HEK293 (cell line): ENCODE measurements around the gene FXYD3.

ENCODE experiments used
- BCL6B ChIP-seq: fragments of 450-650 bp; formaldehyde crosslinking; IDR thresholded peaks from 2 replicates; pipeline ENCODE4 v1.5.1; 2017; ENCODE audit warnings: missing biosample characterization, missing genetic modification characterization
- GLI2 ChIP-seq: fragments of 450-650 bp; formaldehyde crosslinking; IDR thresholded peaks from 2 replicates; pipeline ENCODE4; 2017; ENCODE audit warnings: missing biosample characterization, missing genetic modification characterization, low read depth, borderline replicate concordance
- GLIS1 ChIP-seq: fragments of 450-650 bp; formaldehyde crosslinking; IDR thresholded peaks from 2 replicates; pipeline ENCODE4 v1.5.1; 2016; ENCODE audit warnings: missing biosample characterization, missing genetic modification characterization
- MYNN ChIP-seq: fragments of 450-650 bp; formaldehyde crosslinking; IDR thresholded peaks from 2 replicates; pipeline ENCODE4 v1.5.1; 2016; ENCODE audit warnings: missing biosample characterization, missing genetic modification characterization, borderline replicate concordance
- SALL2 ChIP-seq: fragments of 450-650 bp; formaldehyde crosslinking; IDR thresholded peaks from 2 replicates; pipeline ENCODE4 v1.5.0; 2017; ENCODE audit warnings: missing biosample characterization, mild to moderate bottlenecking, missing genetic modification characterization, borderline replicate concordance
- WT1 ChIP-seq: fragments of 450-650 bp; formaldehyde crosslinking; IDR thresholded peaks from 2 replicates; pipeline ENCODE4 v1.5.1; 2016; ENCODE audit warnings: missing biosample characterization, missing genetic modification characterization
- ZBTB20 ChIP-seq: fragments of 450-650 bp; formaldehyde crosslinking; IDR thresholded peaks from 2 replicates; pipeline ENCODE4 v1.5.1; 2016; ENCODE audit warnings: missing biosample characterization, missing genetic modification characterization
- ZIC2 ChIP-seq: fragments of 450-650 bp; formaldehyde crosslinking; IDR thresholded peaks from 2 replicates; pipeline ENCODE4 v1.5.1; 2016; ENCODE audit warnings: missing biosample characterization, missing genetic modification characterization
- ZNF133 ChIP-seq: fragments of 450-650 bp; formaldehyde crosslinking; IDR thresholded peaks from 2 replicates; pipeline ENCODE4 v1.5.1; 2016; ENCODE audit warnings: missing biosample characterization, missing genetic modification characterization
- ZNF146 ChIP-seq: fragments of 450-650 bp; formaldehyde crosslinking; IDR thresholded peaks from 2 replicates; pipeline ENCODE4 v1.5.1; 2016; ENCODE audit warnings: missing biosample characterization, missing genetic modification characterization
- ZNF155 ChIP-seq: fragments of 450-650 bp; formaldehyde crosslinking; IDR thresholded peaks from 2 replicates; pipeline ENCODE4 v1.5.1; 2016; ENCODE audit warnings: missing biosample characterization, missing genetic modification characterization
- ZNF211 ChIP-seq: fragments of 450-650 bp; formaldehyde crosslinking; IDR thresholded peaks from 2 replicates; pipeline ENCODE4 v1.5.1; 2016; ENCODE audit warnings: low read depth, missing biosample characterization, missing genetic modification characterization
- ZNF292 ChIP-seq: fragments of 450-650 bp; formaldehyde crosslinking; IDR thresholded peaks from 2 replicates; pipeline ENCODE4 v1.5.1; 2016; ENCODE audit warnings: low read depth, missing biosample characterization, missing genetic modification characterization, borderline replicate concordance
- ZNF341 ChIP-seq: fragments of 450-650 bp; formaldehyde crosslinking; IDR thresholded peaks from 2 replicates; pipeline ENCODE4; 2016; ENCODE audit warnings: low read depth, missing biosample characterization, missing genetic modification characterization
- ZNF510 ChIP-seq: fragments of 450-650 bp; formaldehyde crosslinking; IDR thresholded peaks from 2 replicates; pipeline ENCODE4 v1.5.1; 2018; ENCODE audit warnings: mild to moderate bottlenecking, missing genetic modification characterization, missing biosample characterization; ENCODE audit not compliant: insufficient replicate concordance
- ZNF529 ChIP-seq: fragments of 450-650 bp; formaldehyde crosslinking; IDR thresholded peaks from 2 replicates; pipeline ENCODE4 v1.5.1; 2017; ENCODE audit warnings: missing genetic modification characterization, missing biosample characterization; ENCODE audit not compliant: insufficient replicate concordance
- ZNF600 ChIP-seq: fragments of 450-650 bp; formaldehyde crosslinking; IDR thresholded peaks from 2 replicates; pipeline ENCODE4 v1.5.1; 2016; ENCODE audit warnings: missing biosample characterization, missing genetic modification characterization
- ZNF791 ChIP-seq: fragments of 450-650 bp; formaldehyde crosslinking; IDR thresholded peaks from 2 replicates; pipeline ENCODE4 v1.5.1; 2016; ENCODE audit warnings: missing biosample characterization, missing genetic modification characterization
- ZNF792 ChIP-seq: fragments of 450-650 bp; formaldehyde crosslinking; IDR thresholded peaks from 2 replicates; pipeline ENCODE4 v1.5.1; 2016; ENCODE audit warnings: missing biosample characterization, missing genetic modification characterization
- TF ChIP-seq, protein P1 (sequence below): fragments of 450-650 bp; formaldehyde crosslinking; IDR thresholded peaks from 2 replicates; pipeline ENCODE4 v1.5.1; 2017; ENCODE audit warnings: missing biosample characterization, missing genetic modification characterization
- TF ChIP-seq, protein P2 (sequence below): fragments of 450-650 bp; formaldehyde crosslinking; IDR thresholded peaks from 2 replicates; pipeline ENCODE4 v1.5.0; 2017; ENCODE audit warnings: missing biosample characterization, missing genetic modification characterization, borderline replicate concordance
- TF ChIP-seq, protein P3 (sequence below): fragments of 450-650 bp; formaldehyde crosslinking; IDR thresholded peaks from 2 replicates; pipeline ENCODE4 v1.5.1; 2016; ENCODE audit warnings: missing biosample characterization, missing genetic modification characterization
- TF ChIP-seq, protein P4 (sequence below): fragments of 450-650 bp; formaldehyde crosslinking; IDR thresholded peaks from 2 replicates; pipeline ENCODE4 v1.5.1; 2016; ENCODE audit warnings: missing biosample characterization, missing genetic modification characterization, borderline replicate concordance
- TF ChIP-seq, protein P5 (sequence below): fragments of 450-650 bp; formaldehyde crosslinking; IDR thresholded peaks from 2 replicates; pipeline ENCODE4 v1.5.1; 2016; ENCODE audit warnings: missing biosample characterization, missing genetic modification characterization

Gene FXYD3

GRCh38 chr19:35124098-35125060 is 8.8 kb downstream of the FXYD3 start (continued):
- TF ChIP-seq, protein P1, sequence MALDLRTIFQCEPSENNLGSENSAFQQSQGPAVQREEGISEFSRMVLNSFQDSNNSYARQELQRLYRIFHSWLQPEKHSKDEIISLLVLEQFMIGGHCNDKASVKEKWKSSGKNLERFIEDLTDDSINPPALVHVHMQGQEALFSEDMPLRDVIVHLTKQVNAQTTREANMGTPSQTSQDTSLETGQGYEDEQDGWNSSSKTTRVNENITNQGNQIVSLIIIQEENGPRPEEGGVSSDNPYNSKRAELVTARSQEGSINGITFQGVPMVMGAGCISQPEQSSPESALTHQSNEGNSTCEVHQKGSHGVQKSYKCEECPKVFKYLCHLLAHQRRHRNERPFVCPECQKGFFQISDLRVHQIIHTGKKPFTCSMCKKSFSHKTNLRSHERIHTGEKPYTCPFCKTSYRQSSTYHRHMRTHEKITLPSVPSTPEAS, result no peak
- TF ChIP-seq, protein P2, sequence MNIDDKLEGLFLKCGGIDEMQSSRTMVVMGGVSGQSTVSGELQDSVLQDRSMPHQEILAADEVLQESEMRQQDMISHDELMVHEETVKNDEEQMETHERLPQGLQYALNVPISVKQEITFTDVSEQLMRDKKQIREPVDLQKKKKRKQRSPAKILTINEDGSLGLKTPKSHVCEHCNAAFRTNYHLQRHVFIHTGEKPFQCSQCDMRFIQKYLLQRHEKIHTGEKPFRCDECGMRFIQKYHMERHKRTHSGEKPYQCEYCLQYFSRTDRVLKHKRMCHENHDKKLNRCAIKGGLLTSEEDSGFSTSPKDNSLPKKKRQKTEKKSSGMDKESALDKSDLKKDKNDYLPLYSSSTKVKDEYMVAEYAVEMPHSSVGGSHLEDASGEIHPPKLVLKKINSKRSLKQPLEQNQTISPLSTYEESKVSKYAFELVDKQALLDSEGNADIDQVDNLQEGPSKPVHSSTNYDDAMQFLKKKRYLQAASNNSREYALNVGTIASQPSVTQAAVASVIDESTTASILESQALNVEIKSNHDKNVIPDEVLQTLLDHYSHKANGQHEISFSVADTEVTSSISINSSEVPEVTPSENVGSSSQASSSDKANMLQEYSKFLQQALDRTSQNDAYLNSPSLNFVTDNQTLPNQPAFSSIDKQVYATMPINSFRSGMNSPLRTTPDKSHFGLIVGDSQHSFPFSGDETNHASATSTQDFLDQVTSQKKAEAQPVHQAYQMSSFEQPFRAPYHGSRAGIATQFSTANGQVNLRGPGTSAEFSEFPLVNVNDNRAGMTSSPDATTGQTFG, result no peak
- no peak for TF ChIP-seq ZNF510
- no peak for TF ChIP-seq ZNF211 (tag by site-specific recombination)
- no peak for TF ChIP-seq ZNF529 (tag by site-specific recombination)
- TF ChIP-seq BCL6B (tag by site-specific recombination), result peak; percentile 18; the same call in 1 of the 2 replicates
- no peak for TF ChIP-seq ZNF791
- TF ChIP-seq ZNF792 (tag by site-specific recombination), result peak; percentile 50; the same call in 1 of the 2 replicates
- TF ChIP-seq ZNF146 (tag by site-specific recombination), result no peak
- no peak for TF ChIP-seq ZNF155 (tag by site-specific recombination)
- TF ChIP-seq ZNF341 (tag by site-specific recombination), result peak; percentile 93
- TF ChIP-seq ZIC2 (tag by site-specific recombination), result peak; percentile 88
- TF ChIP-seq SALL2 (tag by site-specific recombination), result no peak
- no peak for TF ChIP-seq ZBTB20 (tag by site-specific recombination)
- peak; percentile 67 for TF ChIP-seq GLIS1 (tag by site-specific recombination)
- TF ChIP-seq, protein P3, sequence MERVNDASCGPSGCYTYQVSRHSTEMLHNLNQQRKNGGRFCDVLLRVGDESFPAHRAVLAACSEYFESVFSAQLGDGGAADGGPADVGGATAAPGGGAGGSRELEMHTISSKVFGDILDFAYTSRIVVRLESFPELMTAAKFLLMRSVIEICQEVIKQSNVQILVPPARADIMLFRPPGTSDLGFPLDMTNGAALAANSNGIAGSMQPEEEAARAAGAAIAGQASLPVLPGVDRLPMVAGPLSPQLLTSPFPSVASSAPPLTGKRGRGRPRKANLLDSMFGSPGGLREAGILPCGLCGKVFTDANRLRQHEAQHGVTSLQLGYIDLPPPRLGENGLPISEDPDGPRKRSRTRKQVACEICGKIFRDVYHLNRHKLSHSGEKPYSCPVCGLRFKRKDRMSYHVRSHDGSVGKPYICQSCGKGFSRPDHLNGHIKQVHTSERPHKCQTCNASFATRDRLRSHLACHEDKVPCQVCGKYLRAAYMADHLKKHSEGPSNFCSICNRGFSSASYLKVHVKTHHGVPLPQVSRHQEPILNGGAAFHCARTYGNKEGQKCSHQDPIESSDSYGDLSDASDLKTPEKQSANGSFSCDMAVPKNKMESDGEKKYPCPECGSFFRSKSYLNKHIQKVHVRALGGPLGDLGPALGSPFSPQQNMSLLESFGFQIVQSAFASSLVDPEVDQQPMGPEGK (tag by site-specific recombination), result peak; percentile 89
- no peak for TF ChIP-seq ZNF292
- TF ChIP-seq MYNN (tag by site-specific recombination), result no peak
- TF ChIP-seq, protein P4, sequence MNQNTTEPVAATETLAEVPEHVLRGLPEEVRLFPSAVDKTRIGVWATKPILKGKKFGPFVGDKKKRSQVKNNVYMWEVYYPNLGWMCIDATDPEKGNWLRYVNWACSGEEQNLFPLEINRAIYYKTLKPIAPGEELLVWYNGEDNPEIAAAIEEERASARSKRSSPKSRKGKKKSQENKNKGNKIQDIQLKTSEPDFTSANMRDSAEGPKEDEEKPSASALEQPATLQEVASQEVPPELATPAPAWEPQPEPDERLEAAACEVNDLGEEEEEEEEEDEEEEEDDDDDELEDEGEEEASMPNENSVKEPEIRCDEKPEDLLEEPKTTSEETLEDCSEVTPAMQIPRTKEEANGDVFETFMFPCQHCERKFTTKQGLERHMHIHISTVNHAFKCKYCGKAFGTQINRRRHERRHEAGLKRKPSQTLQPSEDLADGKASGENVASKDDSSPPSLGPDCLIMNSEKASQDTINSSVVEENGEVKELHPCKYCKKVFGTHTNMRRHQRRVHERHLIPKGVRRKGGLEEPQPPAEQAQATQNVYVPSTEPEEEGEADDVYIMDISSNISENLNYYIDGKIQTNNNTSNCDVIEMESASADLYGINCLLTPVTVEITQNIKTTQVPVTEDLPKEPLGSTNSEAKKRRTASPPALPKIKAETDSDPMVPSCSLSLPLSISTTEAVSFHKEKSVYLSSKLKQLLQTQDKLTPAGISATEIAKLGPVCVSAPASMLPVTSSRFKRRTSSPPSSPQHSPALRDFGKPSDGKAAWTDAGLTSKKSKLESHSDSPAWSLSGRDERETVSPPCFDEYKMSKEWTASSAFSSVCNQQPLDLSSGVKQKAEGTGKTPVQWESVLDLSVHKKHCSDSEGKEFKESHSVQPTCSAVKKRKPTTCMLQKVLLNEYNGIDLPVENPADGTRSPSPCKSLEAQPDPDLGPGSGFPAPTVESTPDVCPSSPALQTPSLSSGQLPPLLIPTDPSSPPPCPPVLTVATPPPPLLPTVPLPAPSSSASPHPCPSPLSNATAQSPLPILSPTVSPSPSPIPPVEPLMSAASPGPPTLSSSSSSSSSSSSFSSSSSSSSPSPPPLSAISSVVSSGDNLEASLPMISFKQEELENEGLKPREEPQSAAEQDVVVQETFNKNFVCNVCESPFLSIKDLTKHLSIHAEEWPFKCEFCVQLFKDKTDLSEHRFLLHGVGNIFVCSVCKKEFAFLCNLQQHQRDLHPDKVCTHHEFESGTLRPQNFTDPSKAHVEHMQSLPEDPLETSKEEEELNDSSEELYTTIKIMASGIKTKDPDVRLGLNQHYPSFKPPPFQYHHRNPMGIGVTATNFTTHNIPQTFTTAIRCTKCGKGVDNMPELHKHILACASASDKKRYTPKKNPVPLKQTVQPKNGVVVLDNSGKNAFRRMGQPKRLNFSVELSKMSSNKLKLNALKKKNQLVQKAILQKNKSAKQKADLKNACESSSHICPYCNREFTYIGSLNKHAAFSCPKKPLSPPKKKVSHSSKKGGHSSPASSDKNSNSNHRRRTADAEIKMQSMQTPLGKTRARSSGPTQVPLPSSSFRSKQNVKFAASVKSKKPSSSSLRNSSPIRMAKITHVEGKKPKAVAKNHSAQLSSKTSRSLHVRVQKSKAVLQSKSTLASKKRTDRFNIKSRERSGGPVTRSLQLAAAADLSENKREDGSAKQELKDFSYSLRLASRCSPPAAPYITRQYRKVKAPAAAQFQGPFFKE (tag by site-specific recombination), result peak; percentile 90; the same call in 1 of the 2 replicates
- peak; percentile 52; the same call in 1 of the 2 replicates for TF ChIP-seq ZNF133 (tag by site-specific recombination)
- no peak for TF ChIP-seq GLI2 (tag by site-specific recombination)
- TF ChIP-seq WT1, result peak; percentile 29; the same call in 1 of the 2 replicates
- TF ChIP-seq, protein P5, sequence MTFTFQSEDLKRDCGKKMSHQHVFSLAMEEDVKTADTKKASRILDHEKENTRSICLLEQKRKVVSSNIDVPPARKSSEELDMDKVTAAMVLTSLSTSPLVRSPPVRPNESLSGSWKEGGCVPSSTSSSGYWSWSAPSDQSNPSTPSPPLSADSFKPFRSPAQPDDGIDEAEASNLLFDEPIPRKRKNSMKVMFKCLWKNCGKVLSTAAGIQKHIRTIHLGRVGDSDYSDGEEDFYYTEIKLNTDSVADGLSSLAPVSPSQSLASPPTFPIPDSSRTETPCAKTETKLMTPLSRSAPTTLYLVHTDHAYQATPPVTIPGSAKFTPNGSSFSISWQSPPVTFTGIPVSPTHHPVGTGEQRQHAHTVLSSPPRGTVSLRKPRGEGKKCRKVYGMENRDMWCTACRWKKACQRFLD (tag by site-specific recombination), result no peak
- TF ChIP-seq ZNF600 (tag by site-specific recombination), result peak; percentile 92
